ENCODE results near the gene MTOR.

MTOR gene

DNA sequence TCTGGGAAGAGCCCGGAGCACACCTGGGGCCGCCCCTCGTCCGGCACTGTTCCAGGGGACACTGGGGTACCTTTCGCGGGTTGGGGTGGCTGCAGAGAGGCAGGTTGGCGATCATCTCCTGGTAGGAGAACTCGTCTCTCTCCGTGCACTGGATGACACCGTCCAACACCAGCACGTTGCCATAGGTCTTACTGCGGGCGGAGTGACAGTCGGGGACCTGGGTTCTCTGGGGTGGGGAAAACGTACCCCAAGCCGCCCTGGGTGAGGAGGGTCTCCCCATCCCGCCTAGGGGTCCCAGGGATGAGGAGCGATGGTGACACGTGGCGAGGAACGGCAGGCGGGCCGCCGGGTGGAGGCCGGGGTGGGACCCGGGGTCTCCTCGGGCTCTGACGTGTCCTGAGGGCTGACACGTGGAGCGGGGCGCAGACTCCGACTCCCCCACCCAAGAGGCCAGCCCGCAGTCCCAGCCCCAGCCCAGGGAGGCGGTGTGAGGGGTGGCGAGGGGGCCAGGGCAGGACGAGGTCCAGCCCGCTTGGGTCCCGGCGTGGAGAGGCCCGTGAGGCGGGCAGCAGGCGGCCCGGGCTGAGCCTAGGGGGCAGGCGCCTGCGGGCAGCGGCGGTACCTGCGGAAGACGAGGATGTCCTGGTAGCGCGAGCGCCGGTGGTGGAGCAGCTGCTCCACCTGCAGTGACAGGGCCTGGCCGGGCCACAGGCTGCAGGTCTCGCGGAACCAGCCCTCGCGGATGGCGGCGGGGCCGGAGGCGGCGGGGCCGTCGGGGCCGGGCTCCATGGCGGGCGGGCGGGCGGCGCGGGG is 203.0 kb downstream of the MTOR start:
- no peak for DNase-seq

DNA sequence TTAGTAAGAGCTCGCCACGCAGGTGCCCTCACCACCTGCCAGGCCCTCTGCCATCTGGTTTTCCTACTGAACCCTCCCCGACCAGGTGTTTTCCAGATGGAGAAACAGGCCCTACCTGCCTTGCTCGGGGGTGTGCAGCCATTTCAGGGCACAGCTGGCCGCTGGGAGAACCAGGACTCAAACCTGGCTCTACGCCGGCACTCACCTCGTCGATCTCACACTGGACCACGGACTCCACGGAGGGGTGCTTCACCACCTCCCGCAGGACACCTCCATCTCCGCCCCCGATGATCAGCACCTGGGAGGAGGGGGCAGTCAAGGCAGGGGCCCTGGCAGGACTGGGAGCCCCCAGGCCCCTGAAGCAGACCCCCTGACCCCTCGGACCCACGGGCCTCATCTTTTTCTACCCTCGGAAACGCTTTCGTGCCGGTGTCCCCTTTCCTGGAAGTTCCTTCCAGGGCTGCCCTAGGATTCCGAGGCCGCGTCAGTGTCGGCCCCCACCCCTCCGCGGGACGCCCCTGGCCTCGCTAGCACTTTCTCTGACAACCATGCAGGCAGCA is 203.7 kb downstream of the MTOR start:
- DNase-seq: no peak

DNA sequence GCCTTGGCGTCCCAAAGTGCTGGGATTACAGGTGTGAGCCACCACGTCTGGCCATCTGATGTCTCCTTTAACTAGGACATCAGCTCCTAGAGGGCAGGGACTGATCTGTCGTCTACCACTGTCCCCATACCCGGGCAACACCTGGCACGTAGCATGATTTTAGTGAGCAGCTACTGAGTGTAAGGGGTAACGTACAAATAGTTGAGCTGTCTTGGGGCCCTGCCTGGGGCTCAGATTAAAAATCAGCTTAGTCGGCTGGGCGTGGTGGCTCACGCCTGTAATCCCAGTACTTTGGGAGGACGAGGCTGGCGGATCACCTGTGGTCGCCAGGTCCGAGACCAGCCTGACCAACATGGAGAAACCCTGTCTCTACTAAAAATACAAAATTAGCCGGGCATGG is 204.3 kb downstream of the MTOR start:
- no peak for DNase-seq

DNA sequence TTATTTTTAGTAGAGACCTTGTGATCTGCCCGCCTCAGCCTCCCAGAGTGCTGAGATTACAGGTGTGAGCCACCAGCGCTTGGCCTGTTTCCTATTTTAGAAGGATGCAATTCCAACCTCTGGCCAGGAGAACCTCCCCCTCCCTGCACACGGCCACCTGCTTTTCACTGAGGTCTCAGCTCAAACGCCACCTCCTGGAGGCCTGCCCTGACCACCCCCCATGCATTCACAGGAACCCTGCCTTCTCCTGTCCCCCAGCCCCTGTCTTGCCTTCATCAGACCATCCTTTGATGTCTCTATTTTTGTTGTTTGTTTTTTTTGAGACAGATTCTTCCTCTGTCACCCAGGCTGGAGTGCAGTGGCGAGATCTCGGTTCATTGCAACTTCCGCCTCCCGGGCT is 204.9 kb downstream of the MTOR start:
- DNase-seq: no peak

Measured in stimulated activated CD4-positive, alpha-beta T cell treated with anti-CD3 and anti-CD28 coated beads, Interleukin-2, amount 100 ng/mL, for 48 hours (primary cell).